HepG2 (cell line): ENCODE measurements around the gene SH2D3C. TPM values are rescaled to one million over a fixed set of nuclear protein-coding genes. Genes with fewer than 3 reads are reported as not detected.

ENCODE experiments used
- ELF1 ChIP-seq: sonication (generic); formaldehyde crosslinking; IDR thresholded peaks from 2 replicates; pipeline ENCODE4 v1.4.0; 2020; ENCODE audit warnings: missing genetic modification reagents
- ELF3 ChIP-seq: IDR thresholded peaks from 2 replicates; pipeline ENCODE4 v1.6.1; 2016; ENCODE audit warnings: missing genetic modification reagents, missing compliant biosample characterization
- HOMEZ ChIP-seq: IDR thresholded peaks from 2 replicates; pipeline ENCODE4 v1.6.1; 2016; ENCODE audit warnings: low read depth
- MAFG ChIP-seq: sonication (generic); formaldehyde crosslinking; IDR thresholded peaks from 2 replicates; pipeline ENCODE4 v1.5.1; 2020; ENCODE audit warnings: mild to moderate bottlenecking, missing genetic modification reagents
- MEF2D ChIP-seq: sonication (generic); formaldehyde crosslinking; IDR thresholded peaks from 2 replicates; pipeline ENCODE4 v1.5.1; 2020; ENCODE audit warnings: mild to moderate bottlenecking, missing genetic modification reagents
- NCOR1 ChIP-seq: fragments of 200-600 bp; sonication (generic); IDR thresholded peaks from 2 replicates; pipeline ENCODE4 v1.7.0; 2017; ENCODE audit warnings: antibody characterized with exemption, low read length, borderline replicate concordance
- NFIB ChIP-seq: sonication (generic); formaldehyde crosslinking; IDR thresholded peaks from 2 replicates; pipeline ENCODE4 v1.9.0; 2021; ENCODE audit warnings: missing genetic modification reagents, mild to moderate bottlenecking, borderline replicate concordance
- NFKBIZ ChIP-seq: IDR thresholded peaks from 2 replicates; pipeline ENCODE4 v1.6.1; 2018; ENCODE audit warnings: missing genetic modification reagents, missing compliant biosample characterization
- REL ChIP-seq: sonication (generic); formaldehyde crosslinking; conservative IDR thresholded peaks from 2 replicates; pipeline ENCODE4 v1.8.0; 2022; ENCODE audit warnings: mild to moderate bottlenecking, missing genetic modification reagents, moderate library complexity
- U2AF1 ChIP-seq: fragments of 200-400 bp; formaldehyde crosslinking; optimal IDR thresholded peaks from 2 replicates; pipeline ENCODE3; 2017; ENCODE audit warnings: mild to moderate bottlenecking, low read depth, low read length
- ZEB1 ChIP-seq: IDR thresholded peaks from 2 replicates; pipeline ENCODE4 v1.6.1; 2012; ENCODE audit warnings: mild to moderate bottlenecking, low read depth, inconsistent platforms; ENCODE audit not compliant: insufficient replicate concordance
- ZKSCAN1 ChIP-seq: fragments of 150-350 bp; IDR thresholded peaks from 2 replicates; pipeline ENCODE4 v1.6.1; 2014; ENCODE audit warnings: low read length
- ZNF292 ChIP-seq: sonication (generic); formaldehyde crosslinking; IDR thresholded peaks from 2 replicates; pipeline ENCODE4 v1.8.1; 2022; ENCODE audit warnings: mild to moderate bottlenecking, low read depth, missing genetic modification reagents, borderline replicate concordance
- ZNF709 ChIP-seq: sonication (generic); formaldehyde crosslinking; IDR thresholded peaks from 2 replicates; pipeline ENCODE4 v1.5.0; 2020; ENCODE audit warnings: mild to moderate bottlenecking, missing genetic modification reagents
- ZNF747 ChIP-seq: sonication (generic); formaldehyde crosslinking; IDR thresholded peaks from 2 replicates; pipeline ENCODE4 v1.8.1; 2023; ENCODE audit warnings: missing genetic modification reagents, mild to moderate bottlenecking, borderline replicate concordance
- polyA plus RNA-seq, 8 experiments: library from polyadenylated mRNA; depleted of rRNA in 3 of 8; stranded (reverse) in 7 of 8; unstranded in 1 of 8; fragments of >200 nt; fragmentation: Illumina TruSeq in 4 of 8; extraction: Trizol in 4 of 8; gene quantifications; 2 replicates each; pipeline versions ENCODE4 v1.2.1 to v1.2.3, GENCODE V29; 2011 to 2016; ENCODE audit warnings: low read depth in 4 of 8, missing spikeins in 1 of 8, mixed read lengths in 1 of 8; ENCODE audit not compliant: insufficient read depth in 1 of 8
- total RNA-seq, 5 experiments: library from RNA; depleted of rRNA; stranded (reverse); fragments of >200 nt; fragmentation: Illumina TruSeq; extraction: Trizol; gene quantifications; 2 replicates each; pipeline ENCODE4 v1.2.3, GENCODE V29; 2016; ENCODE audit warnings: low read depth in 1 of 5
- TF ChIP-seq, protein P1 (sequence below): sonication (generic); formaldehyde crosslinking; IDR thresholded peaks from 2 replicates; pipeline ENCODE4 v1.9.0; 2021; ENCODE audit warnings: missing genetic modification reagents, borderline replicate concordance
- TF ChIP-seq, protein P2 (sequence below): sonication (generic); formaldehyde crosslinking; IDR thresholded peaks from 2 replicates; pipeline ENCODE4 v1.9.0; 2022; ENCODE audit warnings: missing genetic modification reagents, mild to moderate bottlenecking, borderline replicate concordance
- TF ChIP-seq, protein P3 (sequence below): sonication (generic); formaldehyde crosslinking; IDR thresholded peaks from 2 replicates; pipeline ENCODE4 v1.8.0; 2022; ENCODE audit warnings: missing genetic modification reagents, mild to moderate bottlenecking, inconsistent platforms, borderline replicate concordance
- TF ChIP-seq, protein P4 (sequence below): fragments of 450-650 bp; IDR thresholded peaks from 2 replicates; pipeline ENCODE4 v1.6.1; 2017; ENCODE audit warnings: mild to moderate bottlenecking

SH2D3C gene
- total and polyA plus RNA-seq, 2 of the 13 experiments (the other 11 are each of a cell fraction or from before 2014, with no cell fraction given): not detected

DNA sequence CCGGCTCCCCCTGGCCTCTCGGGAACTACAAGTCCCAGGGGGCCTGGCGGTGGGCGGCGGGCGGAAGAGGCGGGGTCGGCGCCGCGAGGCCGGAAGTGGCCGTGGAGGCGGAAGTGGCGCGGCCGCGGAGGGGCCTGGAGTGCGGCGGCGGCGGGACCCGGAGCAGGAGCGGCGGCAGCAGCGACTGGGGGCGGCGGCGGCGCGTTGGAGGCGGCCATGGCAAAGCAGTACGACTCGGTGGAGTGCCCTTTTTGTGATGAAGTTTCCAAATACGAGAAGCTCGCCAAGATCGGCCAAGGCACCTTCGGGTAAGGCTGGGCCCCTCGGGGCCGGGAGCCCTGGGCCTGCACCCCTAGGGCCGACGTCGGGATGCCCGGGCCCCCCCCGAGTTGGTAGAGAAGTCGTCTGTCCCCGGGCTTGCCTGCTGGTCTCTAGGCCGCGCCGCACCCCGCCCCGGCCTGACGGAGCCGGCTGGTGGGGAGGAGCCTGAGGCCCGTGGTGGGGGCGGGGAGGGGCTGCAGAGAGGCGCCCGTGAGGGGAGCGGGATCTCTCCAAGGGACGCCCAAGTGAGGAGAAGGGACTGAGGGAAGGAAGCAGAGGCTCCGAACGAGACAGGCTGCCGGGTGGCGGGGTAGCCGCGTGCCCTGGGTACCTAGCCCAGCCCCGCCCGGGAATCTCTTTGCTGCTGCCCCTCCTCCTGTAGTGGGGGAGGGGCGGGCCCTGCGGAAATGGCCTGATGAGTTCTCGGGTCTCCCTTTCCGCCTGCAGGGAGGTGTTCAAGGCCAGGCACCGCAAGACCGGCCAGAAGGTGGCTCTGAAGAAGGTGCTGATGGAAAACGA lies 7.7 kb upstream of the SH2D3C start, which contains the start of gene CDK9 (continued):
- TF ChIP-seq, protein P1, sequence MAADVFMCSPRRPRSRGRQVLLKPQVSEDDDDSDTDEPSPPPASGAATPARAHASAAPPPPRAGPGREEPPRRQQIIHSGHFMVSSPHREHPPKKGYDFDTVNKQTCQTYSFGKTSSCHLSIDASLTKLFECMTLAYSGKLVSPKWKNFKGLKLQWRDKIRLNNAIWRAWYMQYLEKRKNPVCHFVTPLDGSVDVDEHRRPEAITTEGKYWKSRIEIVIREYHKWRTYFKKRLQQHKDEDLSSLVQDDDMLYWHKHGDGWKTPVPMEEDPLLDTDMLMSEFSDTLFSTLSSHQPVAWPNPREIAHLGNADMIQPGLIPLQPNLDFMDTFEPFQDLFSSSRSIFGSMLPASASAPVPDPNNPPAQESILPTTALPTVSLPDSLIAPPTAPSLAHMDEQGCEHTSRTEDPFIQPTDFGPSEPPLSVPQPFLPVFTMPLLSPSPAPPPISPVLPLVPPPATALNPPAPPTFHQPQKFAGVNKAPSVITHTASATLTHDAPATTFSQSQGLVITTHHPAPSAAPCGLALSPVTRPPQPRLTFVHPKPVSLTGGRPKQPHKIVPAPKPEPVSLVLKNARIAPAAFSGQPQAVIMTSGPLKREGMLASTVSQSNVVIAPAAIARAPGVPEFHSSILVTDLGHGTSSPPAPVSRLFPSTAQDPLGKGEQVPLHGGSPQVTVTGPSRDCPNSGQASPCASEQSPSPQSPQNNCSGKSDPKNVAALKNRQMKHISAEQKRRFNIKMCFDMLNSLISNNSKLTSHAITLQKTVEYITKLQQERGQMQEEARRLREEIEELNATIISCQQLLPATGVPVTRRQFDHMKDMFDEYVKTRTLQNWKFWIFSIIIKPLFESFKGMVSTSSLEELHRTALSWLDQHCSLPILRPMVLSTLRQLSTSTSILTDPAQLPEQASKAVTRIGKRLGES (CRISPR knock-in tag): no peak
- TF ChIP-seq ELF1 (CRISPR knock-in tag): peak; percentile 75; the same call in 1 of the 2 replicates
- no peak for TF ChIP-seq NCOR1
- TF ChIP-seq ZNF292 (CRISPR knock-in tag): no peak
- TF ChIP-seq ZNF747 (CRISPR knock-in tag): no peak
- no peak for TF ChIP-seq REL (CRISPR knock-in tag)
- no peak for TF ChIP-seq NFIB (CRISPR knock-in tag)
- TF ChIP-seq NFKBIZ (CRISPR knock-in tag): no peak
- TF ChIP-seq MEF2D: no peak
- peak; percentile 57; the same call in 1 of the 2 replicates for TF ChIP-seq ELF3 (CRISPR knock-in tag)
- no peak for TF ChIP-seq MAFG (CRISPR knock-in tag)
- TF ChIP-seq, protein P2, sequence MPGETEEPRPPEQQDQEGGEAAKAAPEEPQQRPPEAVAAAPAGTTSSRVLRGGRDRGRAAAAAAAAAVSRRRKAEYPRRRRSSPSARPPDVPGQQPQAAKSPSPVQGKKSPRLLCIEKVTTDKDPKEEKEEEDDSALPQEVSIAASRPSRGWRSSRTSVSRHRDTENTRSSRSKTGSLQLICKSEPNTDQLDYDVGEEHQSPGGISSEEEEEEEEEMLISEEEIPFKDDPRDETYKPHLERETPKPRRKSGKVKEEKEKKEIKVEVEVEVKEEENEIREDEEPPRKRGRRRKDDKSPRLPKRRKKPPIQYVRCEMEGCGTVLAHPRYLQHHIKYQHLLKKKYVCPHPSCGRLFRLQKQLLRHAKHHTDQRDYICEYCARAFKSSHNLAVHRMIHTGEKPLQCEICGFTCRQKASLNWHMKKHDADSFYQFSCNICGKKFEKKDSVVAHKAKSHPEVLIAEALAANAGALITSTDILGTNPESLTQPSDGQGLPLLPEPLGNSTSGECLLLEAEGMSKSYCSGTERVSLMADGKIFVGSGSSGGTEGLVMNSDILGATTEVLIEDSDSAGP (CRISPR knock-in tag): peak; percentile 56; the same call in 1 of the 2 replicates
- TF ChIP-seq ZEB1: no peak
- no peak for TF ChIP-seq ZKSCAN1
- TF ChIP-seq, protein P3, sequence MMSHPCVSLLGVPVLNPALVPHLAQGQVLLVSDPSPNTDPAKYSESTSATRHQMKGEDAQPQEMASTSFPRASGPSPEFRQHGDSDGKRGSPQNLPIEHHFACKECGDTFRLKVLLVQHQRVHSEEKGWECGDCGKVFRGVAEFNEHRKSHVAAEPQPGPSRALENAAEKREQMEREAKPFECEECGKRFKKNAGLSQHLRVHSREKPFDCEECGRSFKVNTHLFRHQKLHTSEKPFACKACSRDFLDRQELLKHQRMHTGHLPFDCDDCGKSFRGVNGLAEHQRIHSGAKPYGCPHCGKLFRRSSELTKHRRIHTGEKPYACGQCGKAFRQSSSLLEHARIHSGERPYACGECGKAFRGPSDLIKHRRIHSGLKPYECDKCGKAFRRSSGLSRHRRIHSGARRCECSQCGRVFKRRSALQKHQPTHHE (CRISPR knock-in tag): no peak
- no peak; the same call in 1 of the 2 replicates for TF ChIP-seq ZNF709
- no peak for TF ChIP-seq U2AF1
- TF ChIP-seq, protein P4, sequence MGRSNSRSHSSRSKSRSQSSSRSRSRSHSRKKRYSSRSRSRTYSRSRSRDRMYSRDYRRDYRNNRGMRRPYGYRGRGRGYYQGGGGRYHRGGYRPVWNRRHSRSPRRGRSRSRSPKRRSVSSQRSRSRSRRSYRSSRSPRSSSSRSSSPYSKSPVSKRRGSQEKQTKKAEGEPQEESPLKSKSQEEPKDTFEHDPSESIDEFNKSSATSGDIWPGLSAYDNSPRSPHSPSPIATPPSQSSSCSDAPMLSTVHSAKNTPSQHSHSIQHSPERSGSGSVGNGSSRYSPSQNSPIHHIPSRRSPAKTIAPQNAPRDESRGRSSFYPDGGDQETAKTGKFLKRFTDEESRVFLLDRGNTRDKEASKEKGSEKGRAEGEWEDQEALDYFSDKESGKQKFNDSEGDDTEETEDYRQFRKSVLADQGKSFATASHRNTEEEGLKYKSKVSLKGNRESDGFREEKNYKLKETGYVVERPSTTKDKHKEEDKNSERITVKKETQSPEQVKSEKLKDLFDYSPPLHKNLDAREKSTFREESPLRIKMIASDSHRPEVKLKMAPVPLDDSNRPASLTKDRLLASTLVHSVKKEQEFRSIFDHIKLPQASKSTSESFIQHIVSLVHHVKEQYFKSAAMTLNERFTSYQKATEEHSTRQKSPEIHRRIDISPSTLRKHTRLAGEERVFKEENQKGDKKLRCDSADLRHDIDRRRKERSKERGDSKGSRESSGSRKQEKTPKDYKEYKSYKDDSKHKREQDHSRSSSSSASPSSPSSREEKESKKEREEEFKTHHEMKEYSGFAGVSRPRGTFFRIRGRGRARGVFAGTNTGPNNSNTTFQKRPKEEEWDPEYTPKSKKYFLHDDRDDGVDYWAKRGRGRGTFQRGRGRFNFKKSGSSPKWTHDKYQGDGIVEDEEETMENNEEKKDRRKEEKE: no peak
- TF ChIP-seq HOMEZ (CRISPR knock-in tag): no peak
